Fibroblast of villous mesenchyme (primary cell): Measurements from ENCODE around the gene NOS2. TPM values are rescaled to one million over a fixed set of nuclear protein-coding genes. Genes with fewer than 3 reads are reported as not detected.
"Not testable (repeated sequence)": the region's sequence is repeated elsewhere in the genome, so short reads cannot be mapped to it uniquely, and the experiment has no call there.

Source experiments
- DNase-seq: peaks from one replicate; pipeline ENCODE4 v3.0.0-alpha.2; 2010; ENCODE audit warnings: low read depth
- H3K4me3 ChIP-seq: 2 replicates; pipeline ENCODE4 v1.5.1; 2011; ENCODE audit warnings: low read depth, mild to moderate bottlenecking, low read length
- total RNA-seq: library from RNA; depleted of rRNA; stranded (reverse); fragments of >200 nt; gene quantifications from 2 replicates; pipeline ENCODE4 v1.2.3, GENCODE V29; 2012
- TF ChIP-seq, protein P1 (sequence below): IDR thresholded peaks from 2 replicates; pipeline ENCODE4 v1.5.1; 2012; ENCODE audit warnings: low read depth, mild to moderate bottlenecking, low read length; ENCODE audit not compliant: insufficient read depth

NOS2 gene
- total RNA-seq = not detected in 2 replicates

DNA sequence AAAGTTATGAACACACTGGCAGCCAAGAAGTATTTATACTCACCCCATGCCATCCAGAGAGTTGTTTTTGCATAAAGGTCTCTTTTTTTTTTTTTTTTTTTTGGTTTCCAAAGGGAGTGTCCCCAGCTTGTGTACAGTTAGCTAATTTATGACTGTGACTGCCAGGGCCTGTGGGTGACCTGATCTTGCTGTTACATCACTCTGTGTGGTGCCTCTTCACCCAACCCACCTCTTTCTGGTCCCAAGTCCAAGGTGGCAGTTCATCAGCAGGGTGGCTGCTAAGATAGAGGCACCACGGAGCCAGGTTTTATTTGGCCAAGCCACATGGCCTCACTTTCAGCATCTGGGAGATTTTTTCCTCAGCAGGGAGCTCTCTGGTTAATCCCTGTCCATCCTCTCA lies at the start of gene NOS2:
Gene NOS2, minus strand, starts transcription at position 8 of the 400 bp plus-strand sequence. CDS start 1,720 bp downstream, outside the sequence.
- no peak for DNase-seq
- no peak within 1 kb of the TSS for H3K4me3 ChIP-seq
- TF ChIP-seq, protein P1, sequence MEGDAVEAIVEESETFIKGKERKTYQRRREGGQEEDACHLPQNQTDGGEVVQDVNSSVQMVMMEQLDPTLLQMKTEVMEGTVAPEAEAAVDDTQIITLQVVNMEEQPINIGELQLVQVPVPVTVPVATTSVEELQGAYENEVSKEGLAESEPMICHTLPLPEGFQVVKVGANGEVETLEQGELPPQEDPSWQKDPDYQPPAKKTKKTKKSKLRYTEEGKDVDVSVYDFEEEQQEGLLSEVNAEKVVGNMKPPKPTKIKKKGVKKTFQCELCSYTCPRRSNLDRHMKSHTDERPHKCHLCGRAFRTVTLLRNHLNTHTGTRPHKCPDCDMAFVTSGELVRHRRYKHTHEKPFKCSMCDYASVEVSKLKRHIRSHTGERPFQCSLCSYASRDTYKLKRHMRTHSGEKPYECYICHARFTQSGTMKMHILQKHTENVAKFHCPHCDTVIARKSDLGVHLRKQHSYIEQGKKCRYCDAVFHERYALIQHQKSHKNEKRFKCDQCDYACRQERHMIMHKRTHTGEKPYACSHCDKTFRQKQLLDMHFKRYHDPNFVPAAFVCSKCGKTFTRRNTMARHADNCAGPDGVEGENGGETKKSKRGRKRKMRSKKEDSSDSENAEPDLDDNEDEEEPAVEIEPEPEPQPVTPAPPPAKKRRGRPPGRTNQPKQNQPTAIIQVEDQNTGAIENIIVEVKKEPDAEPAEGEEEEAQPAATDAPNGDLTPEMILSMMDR = no peak

DNA sequence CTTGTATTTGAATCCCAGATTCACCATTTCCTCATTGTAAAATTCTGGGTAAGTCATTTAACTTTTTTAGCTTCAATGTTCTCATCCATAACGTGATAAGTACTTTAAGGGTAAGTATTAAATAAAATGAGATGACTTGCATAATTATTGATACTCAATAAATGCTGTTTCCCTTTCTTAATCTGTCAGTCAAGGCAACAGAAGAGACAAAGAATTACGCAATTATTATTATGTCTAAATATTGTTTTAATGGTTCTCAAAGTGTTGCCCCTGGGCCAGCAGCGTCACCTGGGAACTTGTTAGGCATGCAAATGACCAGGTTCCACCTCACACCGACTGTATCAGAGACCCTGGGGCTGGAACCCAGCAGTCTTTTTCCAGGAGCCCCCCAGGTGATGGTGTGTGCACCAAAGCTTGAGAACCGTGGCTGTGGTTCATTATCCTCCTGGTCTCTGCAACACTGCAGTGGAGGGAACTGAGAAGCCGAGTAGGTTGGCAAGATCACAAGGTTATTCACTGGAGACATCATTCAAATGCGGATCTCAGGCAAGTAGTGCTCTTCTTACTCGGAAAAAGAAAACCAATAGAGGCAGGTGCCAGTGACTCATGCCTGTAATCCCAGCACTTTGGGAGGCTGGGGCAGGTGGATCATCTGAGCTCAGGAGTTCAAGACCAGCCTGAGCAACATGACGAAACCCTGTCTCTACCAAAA lies 49.3 kb upstream of the NOS2 start:
- DNase-seq = no peak
- H3K4me3 ChIP-seq = no peak overlapping the region
- TF ChIP-seq, protein P1 = no peak

DNA sequence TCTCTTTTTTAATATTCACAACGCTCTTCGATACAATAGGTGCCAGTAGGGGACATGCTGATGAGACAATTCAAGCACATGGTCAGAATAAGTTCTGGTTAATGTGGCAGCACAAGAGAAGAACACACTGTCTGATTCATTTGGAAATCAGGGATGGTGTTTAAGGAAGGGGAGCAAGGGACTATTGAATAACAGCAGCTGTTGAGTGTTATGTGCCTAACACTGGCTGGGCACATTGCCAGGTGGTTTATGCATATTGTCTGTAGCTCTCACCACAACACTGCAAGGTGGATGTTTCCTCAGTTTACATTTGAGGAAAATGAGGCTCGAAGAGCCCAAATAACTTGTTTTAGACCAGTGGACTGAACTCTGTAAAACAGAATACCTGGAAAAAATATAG lies 48.6 kb upstream of the NOS2 start:
- no peak overlapping the region for H3K4me3 ChIP-seq
- DNase-seq = no peak
- TF ChIP-seq, protein P1 = no peak

DNA sequence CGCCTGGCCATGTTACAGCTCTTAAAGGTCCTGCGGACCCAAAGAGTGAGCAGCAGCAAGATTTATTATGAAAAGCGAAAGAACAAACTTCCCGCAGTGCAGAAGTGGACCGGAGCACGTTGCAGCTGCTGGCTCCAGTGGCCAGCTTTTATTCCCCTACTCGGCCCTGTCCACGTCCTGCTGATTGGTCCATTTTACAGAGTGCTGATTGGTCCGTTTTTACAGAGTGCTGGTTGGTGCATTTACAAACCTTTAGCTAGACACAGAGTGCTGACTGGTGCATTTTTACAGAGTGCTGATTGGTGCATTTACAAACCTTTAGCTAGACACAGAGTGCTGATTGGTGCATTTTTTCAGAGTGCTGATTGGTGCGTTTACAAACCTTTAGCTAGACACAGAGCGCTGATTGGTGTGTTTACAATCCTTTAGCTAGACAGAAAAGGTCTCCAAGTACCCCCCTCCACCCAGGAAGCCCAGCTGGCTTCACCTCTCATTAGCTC lies 46.5 kb upstream of the NOS2 start:
- DNase-seq, H3K4me3 ChIP-seq: not testable (repeated sequence)

DNA sequence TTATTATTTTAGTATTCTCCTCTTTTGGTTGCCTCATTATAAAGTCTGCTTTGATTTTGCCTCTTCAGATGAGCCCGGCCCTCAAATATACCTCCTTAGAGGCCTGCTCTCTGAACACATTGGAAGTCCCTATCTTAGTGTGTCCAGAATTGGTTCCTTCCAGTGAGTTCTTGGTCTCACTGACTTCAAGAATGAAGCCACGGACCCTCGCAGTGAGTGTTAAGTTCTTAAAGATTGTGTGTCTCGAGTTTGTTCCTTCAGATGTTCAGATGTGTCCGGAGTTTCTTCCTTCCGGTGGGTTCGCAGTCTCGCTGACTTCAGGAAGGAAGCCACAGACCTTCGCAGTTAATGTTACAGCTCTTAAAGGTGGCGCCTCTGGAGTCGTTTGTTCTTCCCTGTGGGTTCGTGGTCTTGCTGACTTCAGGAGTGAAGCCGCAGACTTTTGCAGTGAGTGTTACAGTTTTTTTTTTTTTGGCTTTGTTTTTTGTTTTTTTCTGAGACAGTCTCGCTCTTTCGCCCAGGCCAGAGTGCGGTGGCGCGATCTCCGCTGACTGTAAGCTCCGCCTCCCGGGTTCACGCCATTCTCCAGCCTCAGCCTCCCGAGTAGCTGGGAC lies 45.8 kb upstream of the NOS2 start:
- no peak for DNase-seq
- TF ChIP-seq, protein P1 = no peak
- no peak overlapping the region for H3K4me3 ChIP-seq

DNA sequence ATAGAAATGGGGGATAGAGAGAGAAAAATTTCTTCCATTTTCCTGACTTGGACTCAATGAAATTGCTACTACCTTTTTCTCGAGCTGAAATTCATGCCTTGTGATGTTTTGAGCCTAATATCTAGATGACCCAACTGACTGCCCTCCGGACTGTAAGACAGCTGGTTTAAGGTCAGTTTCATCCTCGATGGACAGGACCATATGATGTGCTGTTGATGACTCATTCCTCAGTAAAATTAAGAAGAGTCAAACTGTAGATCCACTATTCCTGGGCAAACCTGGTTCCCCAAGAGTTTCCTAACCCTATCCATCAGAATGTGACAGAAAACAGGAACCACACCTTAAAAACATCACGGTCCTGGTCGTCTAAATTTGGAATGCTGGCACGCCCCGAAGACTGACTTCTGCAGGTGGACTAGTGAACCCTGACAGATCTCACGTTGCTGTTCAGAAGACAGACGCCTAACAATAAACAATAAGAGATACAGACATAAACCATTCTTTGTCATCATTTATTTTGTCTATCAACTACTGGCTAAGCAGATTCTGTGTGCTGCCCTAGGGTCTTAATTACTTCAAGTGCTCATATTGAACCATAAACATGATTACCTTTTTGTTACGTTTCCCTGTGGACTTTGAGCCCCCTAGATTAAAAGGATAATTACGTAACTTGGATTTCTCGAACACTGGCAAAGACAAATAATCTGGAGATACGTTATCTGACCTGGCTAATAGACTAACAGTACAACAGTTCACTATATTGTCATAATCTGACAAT lies 45.1 kb upstream of the NOS2 start:
- H3K4me3 ChIP-seq = no peak overlapping the region
- no peak for DNase-seq
- TF ChIP-seq, protein P1 = no peak

DNA sequence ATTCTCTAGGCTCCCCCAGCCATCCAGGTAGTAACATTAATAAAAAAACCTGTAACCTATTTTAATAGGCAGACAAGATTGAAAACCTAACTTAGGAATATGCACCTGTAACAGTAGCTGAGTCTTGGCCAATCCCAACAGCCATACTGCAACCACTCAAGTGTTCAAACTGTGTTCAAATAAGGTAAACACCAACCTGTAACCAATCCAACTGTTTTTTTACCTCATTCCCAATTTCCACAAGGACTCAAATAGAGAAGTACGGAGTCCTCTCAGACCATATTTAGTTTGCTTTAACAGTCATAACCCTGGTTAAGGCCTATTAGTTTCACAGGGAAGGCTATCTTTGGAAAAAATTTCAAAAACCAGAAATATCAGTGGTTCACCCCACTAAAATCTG lies 40.4 kb upstream of the NOS2 start:
- DNase-seq = no peak
- TF ChIP-seq, protein P1 = no peak
- no peak overlapping the region for H3K4me3 ChIP-seq

DNA sequence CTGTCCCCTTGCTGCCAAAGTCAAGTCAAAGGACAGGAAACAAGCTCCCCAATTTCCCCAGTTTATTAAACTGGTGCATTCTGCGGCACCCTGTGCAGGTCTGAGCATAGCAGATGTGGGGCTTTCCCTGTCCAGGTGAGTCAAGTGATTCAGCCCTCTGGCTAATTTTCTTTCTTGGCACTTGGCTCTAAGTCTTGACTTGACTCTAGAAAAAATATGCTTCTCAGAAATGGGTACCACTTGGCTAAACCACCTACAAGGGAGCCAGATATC lies 40.0 kb upstream of the NOS2 start:
- DNase-seq, H3K4me3 ChIP-seq: not testable (repeated sequence)

DNA sequence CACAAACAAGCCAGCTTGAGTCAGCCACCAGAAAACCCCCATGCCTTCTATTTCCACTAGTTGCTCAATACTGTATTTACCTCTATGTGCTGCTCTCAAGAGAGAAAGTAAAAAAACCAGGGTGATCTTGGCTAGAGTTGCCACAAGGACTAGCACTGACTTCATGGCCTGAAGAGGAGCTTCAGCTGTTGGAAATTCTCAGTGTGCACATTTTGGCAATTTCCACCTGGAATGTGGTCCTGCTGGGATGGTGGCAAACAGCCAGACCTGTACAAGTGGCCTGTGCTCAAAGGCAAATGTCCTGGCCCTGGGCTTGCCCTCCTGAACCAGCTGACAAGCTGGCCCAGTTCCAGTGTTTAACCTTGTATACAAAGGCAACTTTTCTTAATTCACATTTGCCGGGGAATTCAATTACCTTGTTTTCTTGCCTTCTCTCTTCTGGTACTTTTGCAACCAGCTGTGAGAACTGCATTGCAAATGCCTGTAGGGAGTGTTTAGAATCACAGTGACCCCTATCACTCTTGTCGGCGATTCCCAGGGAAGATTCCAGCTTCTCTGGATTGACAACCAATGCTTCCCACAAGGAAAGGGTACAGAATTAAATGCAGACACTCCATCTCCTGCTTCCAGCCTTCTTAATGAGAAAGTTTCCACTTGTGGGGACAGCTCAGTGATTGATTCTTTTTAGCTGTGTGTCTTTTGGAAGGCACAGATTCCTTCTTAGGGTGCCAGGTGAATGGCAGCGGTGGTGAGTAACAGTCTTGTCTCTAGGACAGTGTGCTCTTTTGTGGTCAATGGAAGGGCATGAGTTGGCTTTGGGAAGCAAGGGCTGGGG lies 39.5 kb upstream of the NOS2 start:
- not testable (repeated sequence) for DNase-seq, H3K4me3 ChIP-seq

DNA sequence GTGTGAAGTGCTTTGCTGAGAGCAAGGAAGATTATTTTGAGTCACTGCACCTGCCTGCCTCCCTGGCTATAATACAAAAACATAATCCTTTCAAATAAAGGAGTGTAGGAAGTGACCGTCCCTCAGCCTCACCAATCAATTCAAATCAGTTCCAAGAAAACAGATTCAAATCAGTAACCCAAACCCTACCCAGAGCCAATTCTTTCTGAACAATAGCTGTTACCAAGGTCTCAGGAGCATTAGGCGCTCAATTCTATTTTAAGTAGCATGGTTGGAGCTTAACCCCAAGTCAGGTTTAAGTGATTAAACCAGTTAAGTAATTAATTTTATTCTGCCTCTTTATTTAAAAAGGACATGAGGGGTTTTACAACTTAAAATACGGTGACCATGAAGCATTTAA lies 38.3 kb upstream of the NOS2 start:
- H3K4me3 ChIP-seq, DNase-seq: not testable (repeated sequence)
